B cell (primary cell): Measurements from ENCODE around the gene SLC12A1. TPM values are rescaled to one million over a fixed set of nuclear protein-coding genes. Genes with fewer than 3 reads are reported as not detected.

Source experiments
- ATAC-seq: fragments of 200-7000 bp; cut with Tn5 transposase; one replicate; pipeline ENCODE4 v1.10.0; 2021; ENCODE audit warnings: low read depth, mild to moderate bottlenecking, moderate number of reproducible peaks, moderate library complexity
- CTCF ChIA-PET: fragments of 350-600 bp; sonication (Branson Sonifier 250); formaldehyde crosslinking; loops from one replicate; lab custom pipeline; 2021; ENCODE audit warnings: antibody characterized with exemption, inconsistent platforms; lab: Charles Lee
- POLR2A ChIA-PET: fragments of 350-600 bp; sonication (Branson Sonifier 250); formaldehyde crosslinking; loops from one replicate; lab custom pipeline; 2021; ENCODE audit warnings: antibody characterized with exemption; lab: Charles Lee
- DNase-seq: peaks from one replicate; pipeline ENCODE4 v3.0.0; 2013
- H2AFZ ChIP-seq: 2 replicates; pipeline ENCODE4 v1.6.1; 2012; ENCODE audit warnings: mild to moderate bottlenecking, low read depth, low read length; ENCODE audit not compliant: insufficient read depth, poor library complexity, severe bottlenecking
- H3K27ac ChIP-seq, 2 donors: 1 replicate in 1 of 2; 2 replicates in 1 of 2; pipeline ENCODE4 v1.5.1; 2012 to 2013; ENCODE audit warnings: low read length in 2 of 2, mild to moderate bottlenecking in 2 of 2, moderate library complexity in 1 of 2
- H3K27me3 ChIP-seq, 4 experiments: fragments of 200-600 bp in 1 of 4; sonication (generic) in 1 of 4; replicated peaks in 1 of 4; 1 replicate in 2 of 4; 2 replicates in 2 of 4; pipeline versions ENCODE4 v1.6.1 to v1.7.0; 2013 to 2016; ENCODE audit warnings: low read length in 3 of 4, mild to moderate bottlenecking in 2 of 4, mixed read lengths in 1 of 4, moderate library complexity in 1 of 4; ENCODE audit not compliant: insufficient read depth in 4 of 4, control insufficient read depth in 3 of 4; ENCODE audit errors: control extremely low read depth in 1 of 4
- H3K36me3 ChIP-seq, 2 experiments: replicated peaks in 1 of 2; 1 replicate in 1 of 2; 2 replicates in 1 of 2; pipeline versions ENCODE4 v1.6.1 to v1.7.1; 2013; ENCODE audit warnings: low read length in 1 of 2; ENCODE audit not compliant: insufficient read depth in 2 of 2, control insufficient read depth in 1 of 2; ENCODE audit errors: control extremely low read depth in 1 of 2, extremely low read depth in 1 of 2
- H3K4me1 ChIP-seq, 2 donors: fragments of 200-600 bp in 1 of 2; sonication (generic) in 1 of 2; 1 replicate in 1 of 2; 2 replicates in 1 of 2; pipeline versions ENCODE4 v1.5.1 to v1.6.1; 2013 to 2017; ENCODE audit warnings: low read length in 2 of 2; ENCODE audit not compliant: control insufficient read depth in 2 of 2, insufficient read depth in 2 of 2
- H3K4me2 ChIP-seq: replicated peaks from 2 replicates; pipeline ENCODE3; 2012; ENCODE audit warnings: mild to moderate bottlenecking, low read depth, low read length; ENCODE audit not compliant: poor library complexity, severe bottlenecking
- H3K4me3 ChIP-seq, 5 experiments: fragments of 200-600 bp in 1 of 5; sonication (generic) in 1 of 5; 1 replicate in 3 of 5; 2 replicates in 2 of 5; pipeline versions ENCODE4 v1.5.1 to v1.7.0; 2011 to 2016; ENCODE audit warnings: low read length in 4 of 5, mild to moderate bottlenecking in 4 of 5, low read depth in 2 of 5, control low read depth in 1 of 5, moderate library complexity in 1 of 5; ENCODE audit not compliant: insufficient read depth in 1 of 5; ENCODE audit errors: control extremely low read depth in 1 of 5, extremely low read depth in 1 of 5
- H3K79me2 ChIP-seq: fragments of 200-600 bp; sonication (generic); one replicate; pipeline ENCODE4 v1.6.0; 2016; ENCODE audit warnings: low read length; ENCODE audit not compliant: control insufficient read depth, insufficient read depth
- H3K9ac ChIP-seq: fragments of 200-600 bp; sonication (generic); 2 replicates; pipeline ENCODE4 v1.6.1; 2017; ENCODE audit warnings: mild to moderate bottlenecking, low read length, moderate library complexity
- H3K9me3 ChIP-seq, 3 donors: one replicate each; pipeline versions ENCODE4 v1.6.1 to v1.7.1; 2013; ENCODE audit warnings: low read length in 2 of 3; ENCODE audit not compliant: control insufficient read depth in 2 of 3, insufficient read depth in 1 of 3; ENCODE audit errors: control extremely low read depth in 1 of 3
- H4K20me1 ChIP-seq: 2 replicates; pipeline ENCODE4 v1.6.0; 2012; ENCODE audit warnings: mild to moderate bottlenecking, low read length; ENCODE audit not compliant: insufficient read depth, control insufficient read depth, poor library complexity, severe bottlenecking
- H3K27ac Mint-ChIP-seq: one replicate; pipeline ENCODE4 v1.8.0; 2021; ENCODE audit warnings: mixed read lengths
- H3K27me3 Mint-ChIP-seq: one replicate; pipeline ENCODE4 v1.8.0; 2021; ENCODE audit warnings: mixed read lengths
- H3K4me1 Mint-ChIP-seq: one replicate; pipeline ENCODE4 v1.8.0; 2021; ENCODE audit warnings: mixed read lengths
- H3K4me3 Mint-ChIP-seq: one replicate; pipeline ENCODE4 v1.8.0; 2021; ENCODE audit warnings: mixed read lengths
- H3K9me3 Mint-ChIP-seq: one replicate; pipeline ENCODE4 v1.8.0; 2022; ENCODE audit warnings: mixed read lengths; ENCODE audit not compliant: insufficient read depth
- CTCF ChIP-seq: fragments of 200-600 bp; IDR thresholded peaks from one replicate; pipeline ENCODE4 v1.8.0; 2022; ENCODE audit warnings: antibody characterized with exemption, mild to moderate bottlenecking
- EZH2 ChIP-seq: IDR thresholded peaks from 2 replicates; pipeline ENCODE4 v1.6.1; 2012; ENCODE audit warnings: borderline replicate concordance, low read depth, mild to moderate bottlenecking, moderate library complexity, low read length; ENCODE audit not compliant: insufficient read depth, poor library complexity, severe bottlenecking
- WGBS: methylation state at CpG from one replicate; pipeline ENCODE4 v1.1.5; 2013; ENCODE audit warnings: missing lambda C conversion rate; ENCODE audit not compliant: insufficient coverage; 5-methylcytosine and 5-hydroxymethylcytosine counted together
- intact Hi-C: fragments of 100-400 bp; cut with micrococcal nuclease; formaldehyde crosslinking; loops from one replicate; pipeline ENCODE4 v1.10.0; 2022
- polyA plus RNA-seq: library from polyadenylated mRNA; depleted of rRNA; stranded (reverse); fragments of >200 nt; gene quantifications from 2 replicates; pipeline ENCODE4 v1.2.3, GENCODE V29; 2012
- total RNA-seq, 2 donors: library from RNA; stranded (reverse); fragments of 120-200 nt in 1 of 2; gene quantifications; 1 replicate in 1 of 2; 2 replicates in 1 of 2; pipeline versions ENCODE4 v1.2.3 to v1.2.4, GENCODE V29; 2013 to 2022

Gene SLC12A1
- total and polyA plus RNA-seq, 2 donors (not counting 1 experiment from before 2014, with no cell fraction given) = not detected

- no peak overlapping the region for H3K27ac ChIP-seq
- H3K9ac ChIP-seq = no peak overlapping the region
- H3K4me2 ChIP-seq = no peak overlapping the region
- peaks cover 18% of the 10 kb centered on the region for H3K4me1 Mint-ChIP-seq
- H3K36me3 ChIP-seq = no peaks in the 10 kb centered on the region
- H3K27ac Mint-ChIP-seq = no peak overlapping the region
- H4K20me1 ChIP-seq = no peaks in the 10 kb centered on the region
- peaks cover 0 to 4% (median 3%) of the 10 kb centered on the region in 3 donors for H3K9me3 ChIP-seq
- H3K27me3 Mint-ChIP-seq = peaks cover 7% of the 10 kb centered on the region
- intact Hi-C loops = loop anchor here (5.0 kb wide), 3 partner anchors 636 to 1446 kb away; partner anchors contain the start of genes CEP152, DTWD1, EID1 and FAM227B
- peaks cover 29% of the 10 kb centered on the region for H3K79me2 ChIP-seq
- WGBS = no CpG with 5 or more reads among the region's 4 CpGs
- POLR2A ChIA-PET = interaction anchor here (0.6 kb wide), 1 partner anchor 260 kb away, joined by 8 read pairs; no protein-coding TSS in a partner anchor
- no peak for TF ChIP-seq EZH2
- TF ChIP-seq CTCF = no peak
- H3K4me3 Mint-ChIP-seq = no peak overlapping the region
- ATAC-seq (no peak), DNase-seq (no peak)
- CTCF ChIA-PET = interaction anchor here (1.6 kb wide), 1 partner anchor 23 kb away, joined by 3 read pairs; no protein-coding TSS in a partner anchor
- no peaks in the 10 kb centered on the region for H3K27me3 ChIP-seq
- H3K4me1 ChIP-seq = peaks cover 8 to 11% of the 10 kb centered on the region in 2 donors
- H2AFZ ChIP-seq = no peak overlapping the region
- peaks cover 2% of the 10 kb centered on the region for H3K9me3 Mint-ChIP-seq
- no peak overlapping the region for H3K4me3 ChIP-seq
Observed at GRCh38 chr15:48176112-48176511, 30.0 kb upstream of the SLC12A1 start.

- peak overlapping the region; percentile 47 to 71 (median 67) for H3K4me3 ChIP-seq
- H3K27ac ChIP-seq = peak overlapping the region in 1 of 2 donors; percentile 81
- 60% methylated on average over 1 of the region's 2 CpGs for WGBS
- Mint-ChIP-seq H3K27ac (no peak overlapping the region), H3K4me1 (peaks cover 18% of the 10 kb centered on the region), H3K9me3 (peaks cover 2% of the 10 kb centered on the region), H3K4me3 (peak overlapping the region; percentile 95), H3K27me3 (peaks cover 10% of the 10 kb centered on the region)
- DNase-seq (no peak), ATAC-seq (no peak)
- H3K79me2 ChIP-seq = peaks cover 24% of the 10 kb centered on the region
- H3K9me3 ChIP-seq = peaks cover 0 to 3% (median 3%) of the 10 kb centered on the region in 3 donors
- POLR2A ChIA-PET = interaction anchor here (0.6 kb wide), 1 partner anchor 261 kb away, joined by 8 read pairs; no protein-coding TSS in a partner anchor
- peaks cover 8 to 11% of the 10 kb centered on the region in 2 donors for H3K4me1 ChIP-seq
- peaks cover 0 to under 1% (median under 1%) of the 10 kb centered on the region in 4 experiments for H3K27me3 ChIP-seq
- no peaks in the 10 kb centered on the region for H3K36me3 ChIP-seq
- intact Hi-C loops = loop anchor here (5.0 kb wide), 3 partner anchors 635 to 1445 kb away; partner anchors contain the start of genes CEP152, DTWD1, EID1 and FAM227B
- peak overlapping the region; percentile 83 for H2AFZ ChIP-seq
- CTCF ChIA-PET = interaction anchor here (1.6 kb wide), 1 partner anchor 22 kb away, joined by 3 read pairs; no protein-coding TSS in a partner anchor
- H3K4me2 ChIP-seq = peak overlapping the region; percentile 80
- H3K9ac ChIP-seq = peak overlapping the region; percentile 79
- no peaks in the 10 kb centered on the region for H4K20me1 ChIP-seq
- TF ChIP-seq EZH2 (no peak), CTCF (no peak)
Observed at GRCh38 chr15:48176957-48177356, 29.1 kb upstream of the SLC12A1 start.
